Measurements from ENCODE around the gene RNF26.

DNA sequence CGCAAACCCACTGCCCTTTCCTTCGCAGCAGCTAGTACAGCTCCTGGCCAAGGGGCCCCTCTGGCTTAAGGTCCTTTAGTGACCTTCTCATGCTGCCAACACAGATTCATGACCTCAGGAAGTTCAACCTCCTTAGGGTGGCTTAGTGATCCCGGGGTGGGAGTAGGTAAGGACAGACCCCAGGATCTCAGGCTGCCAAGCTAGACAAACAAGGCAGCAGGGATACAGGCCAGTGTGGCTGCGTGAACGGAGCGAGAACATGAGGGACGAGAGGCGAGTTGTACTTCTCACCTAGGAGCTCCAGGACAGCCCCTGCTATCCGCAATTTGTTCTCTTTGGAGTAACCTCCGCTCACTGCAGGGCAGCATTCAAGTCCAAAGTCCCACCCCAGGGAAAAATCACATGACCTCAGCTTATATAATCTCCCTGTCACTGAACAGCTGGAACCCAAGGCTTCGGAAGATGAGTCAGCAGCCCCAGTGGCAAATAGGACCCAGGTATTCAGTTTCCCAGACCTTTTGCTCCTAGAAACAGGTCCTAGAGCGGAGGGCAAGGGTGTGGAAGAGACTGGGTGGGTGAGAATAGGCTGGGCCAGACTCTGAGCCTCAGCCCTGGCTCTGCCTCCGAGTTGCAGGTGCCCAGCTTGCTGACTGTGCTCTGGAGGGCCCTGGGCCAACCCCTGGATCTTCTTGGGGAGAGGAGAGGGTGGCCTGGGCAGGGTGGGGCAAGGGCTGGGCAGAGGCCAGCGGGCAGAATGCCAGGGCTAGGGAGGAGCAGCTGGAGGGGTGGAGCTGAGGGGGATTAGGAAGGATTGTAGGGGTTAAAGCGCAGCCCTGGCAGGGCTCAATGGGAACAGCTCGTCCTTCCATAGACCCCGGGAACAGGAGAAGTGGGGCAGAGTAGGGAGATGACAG, 34.1 kb downstream of the RNF26 start:
- TF ChIP-seq, protein P1, sequence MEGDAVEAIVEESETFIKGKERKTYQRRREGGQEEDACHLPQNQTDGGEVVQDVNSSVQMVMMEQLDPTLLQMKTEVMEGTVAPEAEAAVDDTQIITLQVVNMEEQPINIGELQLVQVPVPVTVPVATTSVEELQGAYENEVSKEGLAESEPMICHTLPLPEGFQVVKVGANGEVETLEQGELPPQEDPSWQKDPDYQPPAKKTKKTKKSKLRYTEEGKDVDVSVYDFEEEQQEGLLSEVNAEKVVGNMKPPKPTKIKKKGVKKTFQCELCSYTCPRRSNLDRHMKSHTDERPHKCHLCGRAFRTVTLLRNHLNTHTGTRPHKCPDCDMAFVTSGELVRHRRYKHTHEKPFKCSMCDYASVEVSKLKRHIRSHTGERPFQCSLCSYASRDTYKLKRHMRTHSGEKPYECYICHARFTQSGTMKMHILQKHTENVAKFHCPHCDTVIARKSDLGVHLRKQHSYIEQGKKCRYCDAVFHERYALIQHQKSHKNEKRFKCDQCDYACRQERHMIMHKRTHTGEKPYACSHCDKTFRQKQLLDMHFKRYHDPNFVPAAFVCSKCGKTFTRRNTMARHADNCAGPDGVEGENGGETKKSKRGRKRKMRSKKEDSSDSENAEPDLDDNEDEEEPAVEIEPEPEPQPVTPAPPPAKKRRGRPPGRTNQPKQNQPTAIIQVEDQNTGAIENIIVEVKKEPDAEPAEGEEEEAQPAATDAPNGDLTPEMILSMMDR (conservative IDR thresholded peaks at IDR 0.05): no peak
- TF ChIP-seq ZFX (IDR thresholded peaks at IDR 0.05): no peak
